ENCODE data around the gene SEMA4B.

Gene SEMA4B

DNA sequence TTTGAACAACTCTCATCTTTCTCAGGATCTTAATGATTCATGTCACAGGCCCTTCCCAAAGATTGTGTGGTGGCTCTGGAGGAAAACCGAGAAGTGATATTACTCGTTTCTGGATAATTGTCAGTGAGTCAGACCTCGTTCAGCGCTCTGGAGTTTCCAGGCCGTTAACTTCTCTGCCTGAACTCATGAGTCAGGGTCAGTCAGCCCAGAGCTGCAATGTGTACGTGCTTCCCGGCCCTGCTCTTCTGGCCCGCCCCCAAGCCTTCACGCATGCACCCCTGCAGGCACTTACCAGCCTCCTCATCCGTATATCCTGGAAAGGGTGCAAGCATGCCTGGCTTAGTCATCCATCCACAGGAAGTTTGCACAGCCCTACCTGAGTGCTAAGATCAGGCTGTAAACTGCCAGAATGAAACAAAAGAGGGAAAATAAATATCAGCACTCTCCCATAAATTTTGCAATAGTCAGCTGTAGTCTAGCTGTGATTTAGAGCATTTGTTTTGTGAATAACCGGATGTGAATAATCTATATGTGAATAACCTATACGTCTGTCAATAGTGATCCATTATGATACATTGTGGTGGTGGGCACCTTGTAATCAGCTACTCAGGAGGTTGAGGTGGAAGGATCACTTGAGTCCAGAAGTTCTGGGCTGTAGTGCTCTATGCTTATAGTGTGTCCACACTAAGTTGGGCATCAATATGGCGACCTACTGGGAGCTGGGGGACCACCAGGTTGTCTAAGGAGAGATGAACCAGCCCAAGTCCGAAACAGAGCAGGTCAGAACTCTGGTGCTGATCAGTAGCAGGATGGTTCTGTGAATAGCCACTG is 35.3 kb upstream of the SEMA4B start:
- H3K79me2 ChIP-seq (ENCODE audit: control insufficient read depth, insufficient read depth, low read length): no peaks in the 10 kb centered on the region
- no peak overlapping the region for H2BK5ac ChIP-seq (ENCODE audit: low read length)
- H2AK5ac ChIP-seq (ENCODE audit: low read length): no peak overlapping the region
- H4K5ac ChIP-seq (ENCODE audit: low read length): no peak overlapping the region
- no peak overlapping the region for H3K9ac ChIP-seq (ENCODE audit: low read length)
- WGBS (ENCODE audit: extremely low coverage, insufficient coverage, low lambda C conversion rate): no CpG with 5 or more reads among the region's 14 CpGs
- H2BK120ac ChIP-seq (ENCODE audit: low read depth, low read length): no peak overlapping the region
- H2BK15ac ChIP-seq (replicated peaks; ENCODE audit: low read depth): no peak overlapping the region
- H3K4ac ChIP-seq (ENCODE audit: low read depth, low read length): no peak overlapping the region
- no peaks in the 10 kb centered on the region for H3K4me1 ChIP-seq (ENCODE audit: control insufficient read depth, low read depth, low read length)
- peak; percentile 68 for DNase-seq
- no peak overlapping the region for H3K18ac ChIP-seq (ENCODE audit: low read length)
- H3K36me3 ChIP-seq (ENCODE audit: control insufficient read depth, insufficient read depth, low read length): no peaks in the 10 kb centered on the region
- H3K23ac ChIP-seq (ENCODE audit: low read length): no peak overlapping the region
- H3K27ac ChIP-seq (ENCODE audit: low read depth, low read length): no peak overlapping the region
- no peaks in the 10 kb centered on the region for H3K27me3 ChIP-seq (ENCODE audit: insufficient read depth, low read length, poor library complexity)
- no peak overlapping the region for H3K4me3 ChIP-seq (ENCODE audit: low read length)
- H3K56ac ChIP-seq (ENCODE audit: low read length): peak overlapping the region; percentile 25
- H3K4me2 ChIP-seq (ENCODE audit: low read length): no peak overlapping the region
- H3K79me1 ChIP-seq (ENCODE audit: low read length): no peaks in the 10 kb centered on the region
- no peak overlapping the region for H4K8ac ChIP-seq (ENCODE audit: low read depth, low read length)

DNA sequence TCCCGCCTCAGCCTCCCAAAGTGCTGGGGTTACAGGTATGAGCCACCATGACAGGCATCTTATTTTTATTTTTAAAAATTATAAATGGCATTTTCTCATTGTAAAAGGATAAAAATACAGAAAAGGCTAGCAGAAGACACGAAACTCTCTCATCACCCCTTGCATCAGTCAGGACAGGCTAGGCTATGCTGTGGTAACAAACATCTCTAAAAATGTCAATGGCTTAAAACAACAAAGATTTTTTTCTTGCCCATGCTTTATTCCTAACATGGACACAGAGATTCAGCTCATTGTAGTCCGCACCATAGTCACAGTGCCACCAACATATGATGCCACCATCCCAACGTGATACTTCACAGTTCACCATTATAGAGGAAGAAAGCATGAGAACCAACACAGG is 34.0 kb upstream of the SEMA4B start:
- Histone ChIP-seq H2AK5ac (ENCODE audit: low read length) (no peak overlapping the region), H3K56ac (ENCODE audit: low read length) (no peak overlapping the region), H2BK120ac (ENCODE audit: low read depth, low read length) (no peak overlapping the region), H3K4me1 (ENCODE audit: control insufficient read depth, low read depth, low read length) (no peaks in the 10 kb centered on the region), H3K9ac (ENCODE audit: low read length) (no peak overlapping the region), H3K36me3 (ENCODE audit: control insufficient read depth, insufficient read depth, low read length) (no peaks in the 10 kb centered on the region), H2BK5ac (ENCODE audit: low read length) (no peak overlapping the region), H2BK15ac (replicated peaks; ENCODE audit: low read depth) (no peak overlapping the region), H4K8ac (ENCODE audit: low read depth, low read length) (no peak overlapping the region), H3K4me2 (ENCODE audit: low read length) (no peak overlapping the region), H3K79me1 (ENCODE audit: low read length) (no peaks in the 10 kb centered on the region), H3K4me3 (ENCODE audit: low read length) (no peak overlapping the region), H3K4ac (ENCODE audit: low read depth, low read length) (no peak overlapping the region), H3K18ac (ENCODE audit: low read length) (no peak overlapping the region), H3K27me3 (ENCODE audit: insufficient read depth, low read length, poor library complexity) (no peaks in the 10 kb centered on the region), H3K79me2 (ENCODE audit: control insufficient read depth, insufficient read depth, low read length) (no peaks in the 10 kb centered on the region), H3K23ac (ENCODE audit: low read length) (no peak overlapping the region), H4K5ac (ENCODE audit: low read length) (no peak overlapping the region), H3K27ac (ENCODE audit: low read depth, low read length) (no peak overlapping the region)
- no CpG with 5 or more reads among the region's 4 CpGs for WGBS (ENCODE audit: extremely low coverage, insufficient coverage, low lambda C conversion rate)
- no peak for DNase-seq

DNA sequence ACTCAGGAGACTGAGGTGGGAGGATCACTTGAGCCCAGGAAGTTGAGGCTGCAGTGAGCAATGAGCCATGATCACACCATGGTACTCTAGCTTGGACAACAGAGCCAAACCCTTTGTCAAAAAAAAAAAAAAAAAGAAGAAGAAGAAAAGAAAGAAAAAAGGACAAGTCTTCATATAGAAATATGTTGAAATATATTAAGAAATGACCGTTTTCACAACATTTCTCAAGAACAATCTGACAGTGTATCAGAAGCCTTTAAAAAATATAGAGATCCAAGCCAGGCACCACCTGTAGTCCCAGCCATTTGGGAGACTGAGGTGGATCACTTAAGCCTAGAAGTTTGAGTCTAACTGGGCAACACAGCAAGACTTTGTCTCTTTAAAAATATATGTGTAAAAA is 29.5 kb upstream of the SEMA4B start:
- no peak overlapping the region for H2BK120ac ChIP-seq (ENCODE audit: low read depth, low read length)
- H2AK5ac ChIP-seq (ENCODE audit: low read length): no peak overlapping the region
- no peak overlapping the region for H3K4me3 ChIP-seq (ENCODE audit: low read length)
- H3K23ac ChIP-seq (ENCODE audit: low read length): no peak overlapping the region
- H3K9ac ChIP-seq (ENCODE audit: low read length): no peak overlapping the region
- DNase-seq: no peak
- no peak overlapping the region for H2BK15ac ChIP-seq (replicated peaks; ENCODE audit: low read depth)
- no peak overlapping the region for H3K4ac ChIP-seq (ENCODE audit: low read depth, low read length)
- no peak overlapping the region for H3K4me2 ChIP-seq (ENCODE audit: low read length)
- no peaks in the 10 kb centered on the region for H3K79me1 ChIP-seq (ENCODE audit: low read length)
- H3K79me2 ChIP-seq (ENCODE audit: control insufficient read depth, insufficient read depth, low read length): no peaks in the 10 kb centered on the region
- H4K8ac ChIP-seq (ENCODE audit: low read depth, low read length): no peak overlapping the region
- no peaks in the 10 kb centered on the region for H3K36me3 ChIP-seq (ENCODE audit: control insufficient read depth, insufficient read depth, low read length)
- no peak overlapping the region for H4K5ac ChIP-seq (ENCODE audit: low read length)
- no peak overlapping the region for H2BK5ac ChIP-seq (ENCODE audit: low read length)
- H3K27me3 ChIP-seq (ENCODE audit: insufficient read depth, low read length, poor library complexity): no peaks in the 10 kb centered on the region
- no CpG with 5 or more reads among the region's 1 CpG for WGBS (ENCODE audit: extremely low coverage, insufficient coverage, low lambda C conversion rate)
- peaks cover 2% of the 10 kb centered on the region for H3K4me1 ChIP-seq (ENCODE audit: control insufficient read depth, low read depth, low read length)
- no peak overlapping the region for H3K18ac ChIP-seq (ENCODE audit: low read length)
- H3K56ac ChIP-seq (ENCODE audit: low read length): no peak overlapping the region
- no peak overlapping the region for H3K27ac ChIP-seq (ENCODE audit: low read depth, low read length)

DNA sequence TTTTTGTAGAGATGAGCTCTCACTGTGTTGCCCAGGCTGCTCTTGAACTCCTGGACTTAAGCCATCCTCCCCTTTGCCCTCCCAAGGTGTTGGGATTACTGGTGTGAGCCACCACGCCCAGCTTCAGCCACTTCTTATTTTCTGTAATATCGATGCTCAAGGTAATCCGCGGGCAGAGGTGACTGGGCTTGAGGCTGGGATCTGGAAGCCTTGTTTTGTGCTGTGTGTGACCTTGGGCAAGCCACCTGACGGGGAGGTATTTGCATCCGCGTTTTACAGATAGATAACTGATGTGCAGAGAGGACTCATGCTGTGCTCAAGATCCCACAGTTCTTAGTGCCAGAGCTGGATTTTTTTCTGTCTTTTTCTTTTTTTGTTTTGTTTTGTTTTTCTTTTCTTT is 27.8 kb upstream of the SEMA4B start:
- Histone ChIP-seq H3K27ac (ENCODE audit: low read depth, low read length) (no peak overlapping the region), H3K4me2 (ENCODE audit: low read length) (no peak overlapping the region), H3K56ac (ENCODE audit: low read length) (no peak overlapping the region), H3K18ac (ENCODE audit: low read length) (no peak overlapping the region), H2BK5ac (ENCODE audit: low read length) (no peak overlapping the region), H4K8ac (ENCODE audit: low read depth, low read length) (no peak overlapping the region), H3K9ac (ENCODE audit: low read length) (no peak overlapping the region), H3K36me3 (ENCODE audit: control insufficient read depth, insufficient read depth, low read length) (no peaks in the 10 kb centered on the region), H2BK120ac (ENCODE audit: low read depth, low read length) (no peak overlapping the region), H3K27me3 (ENCODE audit: insufficient read depth, low read length, poor library complexity) (no peaks in the 10 kb centered on the region), H3K23ac (ENCODE audit: low read length) (no peak overlapping the region), H4K5ac (ENCODE audit: low read length) (no peak overlapping the region), H3K4ac (ENCODE audit: low read depth, low read length) (no peak overlapping the region), H3K4me1 (ENCODE audit: control insufficient read depth, low read depth, low read length) (peaks cover 2% of the 10 kb centered on the region), H2BK15ac (replicated peaks; ENCODE audit: low read depth) (no peak overlapping the region), H2AK5ac (ENCODE audit: low read length) (no peak overlapping the region), H3K79me1 (ENCODE audit: low read length) (no peaks in the 10 kb centered on the region), H3K79me2 (ENCODE audit: control insufficient read depth, insufficient read depth, low read length) (no peaks in the 10 kb centered on the region), H3K4me3 (ENCODE audit: low read length) (no peak overlapping the region)
- WGBS (ENCODE audit: extremely low coverage, insufficient coverage, low lambda C conversion rate): no CpG with 5 or more reads among the region's 7 CpGs
- DNase-seq: no peak

DNA sequence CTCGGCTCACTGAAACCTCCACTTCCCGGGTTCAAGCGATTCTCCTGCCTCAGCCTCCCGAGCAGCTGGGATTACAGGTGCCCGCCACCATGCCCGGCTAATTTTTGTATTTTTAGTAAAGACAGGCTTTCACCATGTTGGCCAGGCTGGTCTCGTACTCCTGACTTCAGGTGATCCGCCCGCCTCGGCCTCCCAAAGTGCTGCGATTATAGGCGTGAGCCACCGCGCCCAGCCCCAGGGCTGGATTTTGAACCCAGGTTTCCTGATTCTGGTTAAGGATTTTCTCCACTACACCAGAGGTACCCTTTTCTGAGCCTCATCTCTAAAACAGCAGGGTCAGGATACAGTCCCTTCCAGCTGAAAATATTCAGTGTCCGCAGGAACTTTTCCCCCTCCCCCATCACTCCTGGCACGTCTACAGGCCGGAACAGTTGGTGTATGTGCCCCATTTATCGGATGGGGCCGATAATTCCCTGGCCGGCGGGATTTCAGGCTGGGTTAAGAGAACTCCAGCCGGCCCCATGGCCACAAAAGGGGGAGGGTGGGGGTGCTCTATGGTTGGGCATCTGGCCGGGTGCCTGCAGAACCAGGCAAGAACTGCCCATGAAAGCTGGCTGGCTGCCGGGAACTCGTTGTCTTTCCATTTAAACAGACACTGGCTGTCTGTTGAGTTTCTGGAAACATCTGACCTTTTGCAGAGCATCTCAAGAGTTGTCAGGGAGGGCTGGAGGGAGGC is 26.8 kb upstream of the SEMA4B start:
- Histone ChIP-seq H2BK120ac (ENCODE audit: low read depth, low read length) (no peak overlapping the region), H3K27ac (ENCODE audit: low read depth, low read length) (no peak overlapping the region), H3K9ac (ENCODE audit: low read length) (no peak overlapping the region), H3K23ac (ENCODE audit: low read length) (no peak overlapping the region), H2AK5ac (ENCODE audit: low read length) (no peak overlapping the region), H3K79me1 (ENCODE audit: low read length) (no peaks in the 10 kb centered on the region), H3K4me3 (ENCODE audit: low read length) (no peak overlapping the region), H3K36me3 (ENCODE audit: control insufficient read depth, insufficient read depth, low read length) (no peaks in the 10 kb centered on the region), H4K8ac (ENCODE audit: low read depth, low read length) (no peak overlapping the region), H4K5ac (ENCODE audit: low read length) (no peak overlapping the region), H2BK5ac (ENCODE audit: low read length) (no peak overlapping the region), H2BK15ac (replicated peaks; ENCODE audit: low read depth) (no peak overlapping the region), H3K56ac (ENCODE audit: low read length) (no peak overlapping the region), H3K79me2 (ENCODE audit: control insufficient read depth, insufficient read depth, low read length) (no peaks in the 10 kb centered on the region), H3K18ac (ENCODE audit: low read length) (no peak overlapping the region), H3K4me2 (ENCODE audit: low read length) (no peak overlapping the region), H3K27me3 (ENCODE audit: insufficient read depth, low read length, poor library complexity) (no peaks in the 10 kb centered on the region), H3K4me1 (ENCODE audit: control insufficient read depth, low read depth, low read length) (peaks cover 2% of the 10 kb centered on the region), H3K4ac (ENCODE audit: low read depth, low read length) (no peak overlapping the region)
- no peak for DNase-seq
- WGBS (ENCODE audit: extremely low coverage, insufficient coverage, low lambda C conversion rate): no CpG with 5 or more reads among the region's 25 CpGs
